Ishikawa (cell line): ENCODE data around the gene ABTB2.

Experiments used
- CEBPB ChIP-seq: IDR thresholded peaks from 2 replicates; pipeline ENCODE4 v1.6.1; 2012
- CREB1 ChIP-seq: IDR thresholded peaks from 2 replicates; pipeline ENCODE4 v1.6.1; 2012; ENCODE audit warnings: low read depth
- EGR1 ChIP-seq: IDR thresholded peaks from 2 replicates; pipeline ENCODE4 v1.6.1; 2012
- EP300 ChIP-seq: IDR thresholded peaks from 2 replicates; pipeline ENCODE4 v1.6.1; 2012; ENCODE audit warnings: borderline replicate concordance
- FOXM1 ChIP-seq: IDR thresholded peaks from 2 replicates; pipeline ENCODE4 v1.6.1; 2012; ENCODE audit warnings: low read depth, borderline replicate concordance
- MAX ChIP-seq: IDR thresholded peaks from 2 replicates; pipeline ENCODE4 v1.6.1; 2012
- NFIC ChIP-seq: IDR thresholded peaks from 2 replicates; pipeline ENCODE4 v1.6.1; 2012
- RAD21 ChIP-seq: IDR thresholded peaks from 2 replicates; pipeline ENCODE4 v1.6.1; 2012; ENCODE audit warnings: low read depth
- TAF1 ChIP-seq: IDR thresholded peaks from 2 replicates; pipeline ENCODE4 v1.6.1; 2012; ENCODE audit warnings: low read depth, mild to moderate bottlenecking
- TCF12 ChIP-seq: IDR thresholded peaks from 2 replicates; pipeline ENCODE4 v1.6.1; 2012; ENCODE audit warnings: low read depth
- TEAD4 ChIP-seq: IDR thresholded peaks from 2 replicates; pipeline ENCODE4 v1.6.1; 2012
- USF1 ChIP-seq: IDR thresholded peaks from 2 replicates; pipeline ENCODE4 v1.6.1; 2012
- YY1 ChIP-seq: IDR thresholded peaks from 2 replicates; pipeline ENCODE4 v1.6.1; 2012; ENCODE audit warnings: low read depth
- ZBTB7A ChIP-seq: IDR thresholded peaks from 2 replicates; pipeline ENCODE4 v1.6.1; 2012; ENCODE audit warnings: low read depth
- TF ChIP-seq, protein P1 (sequence below): IDR thresholded peaks from 2 replicates; pipeline ENCODE4 v1.6.1; 2012; ENCODE audit warnings: low read depth, mild to moderate bottlenecking

The ABTB2 gene

GRCh38 chr11:34277171-34277570 is 80.6 kb downstream of the ABTB2 start:
- TF ChIP-seq USF1 (no peak), EP300 (no peak), NFIC (no peak), YY1 (no peak), TAF1 (no peak), CREB1 (no peak), TCF12 (no peak), TEAD4 (no peak), FOXM1 (no peak), MAX (no peak), EGR1 (no peak), ZBTB7A (no peak)
- TF ChIP-seq, protein P1, sequence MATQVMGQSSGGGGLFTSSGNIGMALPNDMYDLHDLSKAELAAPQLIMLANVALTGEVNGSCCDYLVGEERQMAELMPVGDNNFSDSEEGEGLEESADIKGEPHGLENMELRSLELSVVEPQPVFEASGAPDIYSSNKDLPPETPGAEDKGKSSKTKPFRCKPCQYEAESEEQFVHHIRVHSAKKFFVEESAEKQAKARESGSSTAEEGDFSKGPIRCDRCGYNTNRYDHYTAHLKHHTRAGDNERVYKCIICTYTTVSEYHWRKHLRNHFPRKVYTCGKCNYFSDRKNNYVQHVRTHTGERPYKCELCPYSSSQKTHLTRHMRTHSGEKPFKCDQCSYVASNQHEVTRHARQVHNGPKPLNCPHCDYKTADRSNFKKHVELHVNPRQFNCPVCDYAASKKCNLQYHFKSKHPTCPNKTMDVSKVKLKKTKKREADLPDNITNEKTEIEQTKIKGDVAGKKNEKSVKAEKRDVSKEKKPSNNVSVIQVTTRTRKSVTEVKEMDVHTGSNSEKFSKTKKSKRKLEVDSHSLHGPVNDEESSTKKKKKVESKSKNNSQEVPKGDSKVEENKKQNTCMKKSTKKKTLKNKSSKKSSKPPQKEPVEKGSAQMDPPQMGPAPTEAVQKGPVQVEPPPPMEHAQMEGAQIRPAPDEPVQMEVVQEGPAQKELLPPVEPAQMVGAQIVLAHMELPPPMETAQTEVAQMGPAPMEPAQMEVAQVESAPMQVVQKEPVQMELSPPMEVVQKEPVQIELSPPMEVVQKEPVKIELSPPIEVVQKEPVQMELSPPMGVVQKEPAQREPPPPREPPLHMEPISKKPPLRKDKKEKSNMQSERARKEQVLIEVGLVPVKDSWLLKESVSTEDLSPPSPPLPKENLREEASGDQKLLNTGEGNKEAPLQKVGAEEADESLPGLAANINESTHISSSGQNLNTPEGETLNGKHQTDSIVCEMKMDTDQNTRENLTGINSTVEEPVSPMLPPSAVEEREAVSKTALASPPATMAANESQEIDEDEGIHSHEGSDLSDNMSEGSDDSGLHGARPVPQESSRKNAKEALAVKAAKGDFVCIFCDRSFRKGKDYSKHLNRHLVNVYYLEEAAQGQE, result no peak

DNA sequence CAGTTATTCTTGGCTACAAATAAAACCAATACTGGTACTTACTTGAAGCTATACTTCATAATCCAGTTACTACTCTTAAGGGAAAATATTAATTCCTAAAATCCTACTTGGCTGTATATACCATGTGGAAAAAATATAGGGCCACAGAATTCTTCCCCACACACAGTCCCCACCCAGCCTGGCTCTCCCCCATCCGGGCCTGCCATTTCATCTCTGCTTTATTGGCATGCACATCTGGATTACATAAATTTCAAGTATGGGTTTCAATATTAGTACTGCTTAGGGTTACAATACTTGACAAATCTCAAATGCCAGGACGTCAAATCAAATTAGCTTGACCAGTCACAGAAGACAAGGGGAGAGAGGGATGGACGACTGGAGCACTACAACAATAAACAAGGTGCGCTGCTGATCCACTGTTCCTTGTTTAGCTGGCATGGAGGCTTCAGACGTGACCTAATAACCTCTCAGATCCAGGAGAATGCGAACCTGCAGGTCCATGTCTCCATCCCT is 81.4 kb downstream of the ABTB2 start:
- TF ChIP-seq, protein P1, result no peak
- TF ChIP-seq FOXM1 (no peak), ZBTB7A (no peak), YY1 (no peak), CREB1 (no peak), MAX (no peak), RAD21 (no peak), TAF1 (no peak), EGR1 (no peak), CEBPB (no peak), TCF12 (no peak), EP300 (no peak), USF1 (no peak), NFIC (no peak), TEAD4 (no peak)

DNA sequence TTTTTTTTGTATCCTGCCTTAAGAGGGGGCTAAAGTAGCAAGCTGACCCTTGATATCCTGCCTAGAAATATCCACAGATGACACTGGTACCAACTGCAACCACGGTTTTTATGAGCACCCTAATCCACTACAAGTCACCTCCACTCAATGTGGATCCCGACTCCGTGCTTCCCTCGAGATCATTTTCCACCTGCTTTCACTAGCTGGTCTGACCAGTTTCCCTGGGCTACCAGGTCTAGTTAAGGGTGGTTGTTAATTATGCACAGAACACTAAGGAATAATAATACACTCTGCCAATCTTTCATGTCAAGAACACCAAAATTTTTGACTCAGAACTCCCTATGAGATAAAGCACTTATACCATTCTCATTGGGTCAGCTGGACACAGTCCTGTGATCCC is 82.3 kb downstream of the ABTB2 start:
- TF ChIP-seq CEBPB (no peak), FOXM1 (no peak), NFIC (no peak), RAD21 (no peak), CREB1 (no peak), EP300 (no peak), ZBTB7A (no peak)
- TF ChIP-seq, protein P1, result no peak

DNA sequence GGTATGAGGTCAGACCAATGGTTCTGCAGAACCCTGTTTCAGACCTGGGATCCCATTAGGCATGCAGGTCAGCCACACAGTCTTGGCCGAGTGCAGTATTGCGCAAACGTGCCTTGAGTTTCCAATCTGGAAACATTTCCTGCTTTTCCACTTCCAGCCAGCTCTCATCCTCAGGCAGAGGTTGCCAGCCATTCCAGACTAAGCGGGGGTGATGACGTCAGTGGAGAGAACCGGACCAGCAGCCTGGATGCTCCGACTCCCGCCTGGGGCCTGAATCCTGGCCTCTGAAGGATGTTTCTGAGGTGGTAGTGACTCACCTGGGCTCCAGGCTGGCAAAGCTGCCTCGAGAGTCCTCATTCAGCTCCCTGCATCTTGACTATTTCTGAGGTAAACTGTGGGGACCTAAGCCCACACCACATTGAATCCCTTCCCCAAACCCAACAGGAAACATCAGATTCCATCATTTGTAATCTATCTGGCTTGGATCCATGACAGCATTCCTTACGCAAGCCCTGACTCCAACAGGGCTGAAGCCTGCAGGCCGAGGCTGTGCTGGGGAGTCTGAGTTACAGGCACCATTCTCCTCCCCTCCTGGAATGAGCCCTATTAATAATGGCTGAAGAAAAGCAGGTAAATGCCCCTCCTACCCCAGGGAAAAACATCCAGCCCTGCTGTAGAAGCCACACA is 83.0 kb downstream of the ABTB2 start:
- TF ChIP-seq CEBPB (peak; percentile 100), MAX (peak; percentile 47; the same call in 1 of the 2 replicates), EGR1 (no peak), CREB1 (peak; percentile 67; the same call in 1 of the 2 replicates), TEAD4 (peak; percentile 54; the same call in 1 of the 2 replicates), NFIC (peak; percentile 72), YY1 (peak; percentile 65; the same call in 1 of the 2 replicates), FOXM1 (peak; percentile 26; the same call in 1 of the 2 replicates), ZBTB7A (no peak), TCF12 (peak; percentile 76), RAD21 (no peak; the same call in 1 of the 2 replicates), TAF1 (no peak), USF1 (0 out of 2 replicates have a peak, but pooled peaks have one; percentile 10), EP300 (peak; percentile 65; the same call in 1 of the 2 replicates)
- TF ChIP-seq, protein P1, result no peak
